Liver (tissue), 3 donors: ENCODE measurements around the gene ENTREP3.

Source experiments
- ATF3 ChIP-seq: IDR thresholded peaks from 2 replicates; pipeline ENCODE4 v1.6.1; 2016; ENCODE audit warnings: antibody characterized with exemption
- FOXA1 ChIP-seq: IDR thresholded peaks from 2 replicates; pipeline ENCODE4 v1.6.1; 2016; ENCODE audit warnings: antibody characterized with exemption
- GABPA ChIP-seq, 2 donors: IDR thresholded peaks in 1 of 2; conservative IDR thresholded peaks in 1 of 2; 2 replicates each; pipeline ENCODE4 v1.6.1; 2016; ENCODE audit warnings: antibody characterized with exemption in 2 of 2, mild to moderate bottlenecking in 1 of 2, moderate library complexity in 1 of 2
- HNF4G ChIP-seq: IDR thresholded peaks from 2 replicates; pipeline ENCODE4 v1.6.1; 2016; ENCODE audit warnings: antibody characterized with exemption
- JUND ChIP-seq, 2 donors: IDR thresholded peaks; 2 replicates each; pipeline ENCODE4 v1.6.1; 2016; ENCODE audit warnings: antibody characterized with exemption in 2 of 2
- MAX ChIP-seq: IDR thresholded peaks from 2 replicates; pipeline ENCODE4 v1.6.1; 2016; ENCODE audit warnings: antibody characterized with exemption
- RAD21 ChIP-seq, 2 donors: IDR thresholded peaks; 2 replicates each; pipeline ENCODE4 v1.6.1; 2016; ENCODE audit warnings: antibody characterized with exemption in 2 of 2, mild to moderate bottlenecking in 2 of 2
- REST ChIP-seq: IDR thresholded peaks from 2 replicates; pipeline ENCODE4 v1.6.1; 2016; ENCODE audit warnings: antibody characterized with exemption, mild to moderate bottlenecking
- RXRA ChIP-seq, 2 donors: IDR thresholded peaks; 2 replicates each; pipeline ENCODE4 v1.6.1; 2017 to 2018; ENCODE audit warnings: antibody characterized with exemption in 2 of 2, mild to moderate bottlenecking in 1 of 2
- SP1 ChIP-seq: IDR thresholded peaks from 2 replicates; pipeline ENCODE4 v1.6.1; 2018; ENCODE audit warnings: antibody characterized with exemption, mild to moderate bottlenecking
- TAF1 ChIP-seq: conservative IDR thresholded peaks from 2 replicates; pipeline ENCODE4 v1.6.1; 2016; ENCODE audit warnings: antibody characterized with exemption, mild to moderate bottlenecking
- YY1 ChIP-seq: IDR thresholded peaks from 2 replicates; pipeline ENCODE4 v1.6.1; 2016; ENCODE audit warnings: antibody characterized with exemption, mild to moderate bottlenecking
- TF ChIP-seq, protein P1 (sequence below): fragments of 150-350 bp; IDR thresholded peaks from 2 replicates; pipeline ENCODE4 v1.5.1; 2017; ENCODE audit warnings: improper control_type of control experiment, low read depth, low read length; ENCODE audit not compliant: missing input control
- donor health status: healthy.
- donor health status: healthy.

GRCh38 chr1:155226910-155227260 lies 28.4 kb downstream of the ENTREP3 start:
- no peak for TF ChIP-seq REST
- no peak for TF ChIP-seq ATF3
- no peak for TF ChIP-seq JUND (IDR thresholded peaks at IDR 0.05)
- TF ChIP-seq, protein P1, sequence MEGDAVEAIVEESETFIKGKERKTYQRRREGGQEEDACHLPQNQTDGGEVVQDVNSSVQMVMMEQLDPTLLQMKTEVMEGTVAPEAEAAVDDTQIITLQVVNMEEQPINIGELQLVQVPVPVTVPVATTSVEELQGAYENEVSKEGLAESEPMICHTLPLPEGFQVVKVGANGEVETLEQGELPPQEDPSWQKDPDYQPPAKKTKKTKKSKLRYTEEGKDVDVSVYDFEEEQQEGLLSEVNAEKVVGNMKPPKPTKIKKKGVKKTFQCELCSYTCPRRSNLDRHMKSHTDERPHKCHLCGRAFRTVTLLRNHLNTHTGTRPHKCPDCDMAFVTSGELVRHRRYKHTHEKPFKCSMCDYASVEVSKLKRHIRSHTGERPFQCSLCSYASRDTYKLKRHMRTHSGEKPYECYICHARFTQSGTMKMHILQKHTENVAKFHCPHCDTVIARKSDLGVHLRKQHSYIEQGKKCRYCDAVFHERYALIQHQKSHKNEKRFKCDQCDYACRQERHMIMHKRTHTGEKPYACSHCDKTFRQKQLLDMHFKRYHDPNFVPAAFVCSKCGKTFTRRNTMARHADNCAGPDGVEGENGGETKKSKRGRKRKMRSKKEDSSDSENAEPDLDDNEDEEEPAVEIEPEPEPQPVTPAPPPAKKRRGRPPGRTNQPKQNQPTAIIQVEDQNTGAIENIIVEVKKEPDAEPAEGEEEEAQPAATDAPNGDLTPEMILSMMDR: no peak
- no peak for TF ChIP-seq GABPA (IDR thresholded peaks at IDR 0.05 in 1 of 2, conservative IDR thresholded peaks at IDR 0.05 in 1 of 2)
- TF ChIP-seq MAX: no peak
- TF ChIP-seq TAF1: no peak
- no peak for TF ChIP-seq SP1
- TF ChIP-seq YY1: no peak
- TF ChIP-seq FOXA1: no peak
- TF ChIP-seq RAD21 (IDR thresholded peaks at IDR 0.05): no peak
- TF ChIP-seq RXRA (IDR thresholded peaks at IDR 0.05): no peak
- TF ChIP-seq HNF4G: no peak
